Endothelial cell (in vitro differentiated cells): ENCODE measurements around the gene RBM39. TPM values are rescaled to one million over a fixed set of nuclear protein-coding genes. Genes with fewer than 3 reads are reported as not detected.
A peak's percentile ranks its signal among the peaks of the same experiment; 100 is the strongest.

Source experiments
- DNase-seq: peaks from one replicate; pipeline ENCODE4 v3.0.0; 2021; ENCODE audit warnings: low spot score
- H3K27ac Mint-ChIP-seq: one replicate; pipeline ENCODE4 v1.8.0; 2021; ENCODE audit warnings: mixed read lengths, inconsistent platforms; ENCODE audit not compliant: unreplicated experiment
- H3K27me3 Mint-ChIP-seq: one replicate; pipeline ENCODE4 v1.8.0; 2021; ENCODE audit warnings: mild to moderate bottlenecking, moderate library complexity, mixed read lengths, inconsistent platforms; ENCODE audit not compliant: unreplicated experiment
- H3K36me3 Mint-ChIP-seq: one replicate; pipeline ENCODE4 v1.8.0; 2021; ENCODE audit warnings: mild to moderate bottlenecking, low read depth, mixed read lengths, inconsistent platforms; ENCODE audit not compliant: unreplicated experiment
- H3K4me1 Mint-ChIP-seq: one replicate; pipeline ENCODE4 v1.8.0; 2021; ENCODE audit warnings: mild to moderate bottlenecking, mixed read lengths, inconsistent platforms; ENCODE audit not compliant: unreplicated experiment
- H3K4me3 Mint-ChIP-seq: one replicate; pipeline ENCODE4 v1.8.0; 2021; ENCODE audit warnings: mild to moderate bottlenecking, mixed read lengths, inconsistent platforms; ENCODE audit not compliant: unreplicated experiment
- H3K9me3 Mint-ChIP-seq: one replicate; pipeline ENCODE4 v1.8.0; 2021; ENCODE audit warnings: mixed read lengths, inconsistent platforms; ENCODE audit not compliant: unreplicated experiment
- CTCF ChIP-seq: fragments of 200-600 bp; sonication (generic); IDR thresholded peaks from one replicate; pipeline ENCODE4 v1.5.0; 2021; ENCODE audit warnings: antibody characterized with exemption; ENCODE audit not compliant: unreplicated experiment
- total RNA-seq: library from RNA; stranded (reverse); fragmentation: NEBNext Ultra II Directional; extraction: Animal tissue kit (Norgen Biotek cat#: 25700); gene quantifications from one replicate; pipeline ENCODE4 v1.2.1, GENCODE V29; 2021; ENCODE audit not compliant: unreplicated experiment

The RBM39 gene
- total RNA-seq, 1 donor from 2014 or later = 308 TPM

GRCh38 chr20:35699957-35700624 lies 42.0 kb downstream of the RBM39 start:
- Mint-ChIP-seq H3K9me3 (no peaks in the 10 kb centered on the region), H3K27ac (peak overlapping the region; percentile 93), H3K36me3 (peaks cover 31% of the 10 kb centered on the region), H3K27me3 (peaks cover 10% of the 10 kb centered on the region), H3K4me3 (peak overlapping the region; percentile 95), H3K4me1 (peaks cover 30% of the 10 kb centered on the region)
- no peak for DNase-seq
- TF ChIP-seq CTCF = no peak

- peak; percentile 27 for TF ChIP-seq CTCF
- H3K4me3 Mint-ChIP-seq = peak within 1 kb of the TSS; percentile 95
- H3K36me3 Mint-ChIP-seq = peaks cover 25% of the 10 kb centered on the region
- H3K27me3 Mint-ChIP-seq = peaks cover 10% of the 10 kb centered on the region
- DNase-seq = peak; percentile 81
- no peaks in the 10 kb centered on the region for H3K9me3 Mint-ChIP-seq
- H3K4me1 Mint-ChIP-seq = peaks cover 30% of the 10 kb centered on the region
- peak within 1 kb of the TSS; percentile 93 for H3K27ac Mint-ChIP-seq
Measured at GRCh38 chr20:35699127-35699956, 42.7 kb downstream of the RBM39 start, which contains the start of the genes NFS1 and ROMO1. NFS1 (minus strand) TSS chr20:35699352; CDS start chr20:35699288, 64 bp downstream. ROMO1 (plus strand) TSS chr20:35699405; CDS start chr20:35699633, 228 bp downstream.

DNA sequence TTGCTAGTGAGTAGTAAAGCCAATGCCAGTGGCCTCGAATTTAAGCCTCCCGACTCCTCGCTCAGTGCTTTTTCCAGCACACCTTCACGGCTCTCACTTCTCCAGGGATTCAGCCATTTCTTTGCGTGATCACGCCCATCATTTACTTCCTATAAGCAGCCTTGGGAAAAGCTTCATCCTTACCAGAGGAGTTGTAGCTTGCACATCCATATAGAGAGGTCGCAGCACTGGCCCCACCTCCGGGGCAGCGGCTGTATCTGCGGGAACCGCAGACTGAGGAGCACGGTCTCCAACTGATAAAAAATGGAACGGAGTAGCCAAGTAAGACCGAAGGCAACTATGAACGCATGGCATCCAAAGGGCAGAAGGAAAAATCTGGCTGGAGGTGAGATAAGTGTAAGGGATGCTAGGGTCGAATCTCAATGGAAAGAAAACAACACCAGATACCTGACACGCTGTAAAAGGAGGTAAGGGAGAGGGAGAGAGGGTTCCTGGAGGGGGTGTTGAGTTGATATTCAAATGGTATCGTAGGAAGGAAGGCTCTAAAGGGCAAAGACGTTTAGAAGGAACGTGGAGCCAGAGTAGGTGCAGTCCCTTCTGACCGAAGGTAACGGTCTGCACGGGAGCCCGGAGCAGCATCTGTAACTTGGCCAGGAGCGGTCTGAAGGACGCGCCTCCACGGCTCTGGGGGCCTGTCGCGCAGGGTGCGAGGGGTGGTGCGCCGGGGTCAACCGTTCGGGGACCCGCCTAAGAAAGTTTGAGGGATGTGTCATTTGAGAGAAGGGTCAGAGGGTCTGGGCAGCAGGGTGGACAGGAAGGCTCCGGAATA lies 43.5 kb downstream of the RBM39 start:
- Mint-ChIP-seq H3K4me1 (peaks cover 30% of the 10 kb centered on the region), H3K27me3 (peaks cover 10% of the 10 kb centered on the region), H3K36me3 (peaks cover 18% of the 10 kb centered on the region), H3K9me3 (no peaks in the 10 kb centered on the region), H3K4me3 (peak overlapping the region; percentile 95), H3K27ac (peak overlapping the region; percentile 71)
- peak; percentile 15 for DNase-seq
- no peak for TF ChIP-seq CTCF

DNA sequence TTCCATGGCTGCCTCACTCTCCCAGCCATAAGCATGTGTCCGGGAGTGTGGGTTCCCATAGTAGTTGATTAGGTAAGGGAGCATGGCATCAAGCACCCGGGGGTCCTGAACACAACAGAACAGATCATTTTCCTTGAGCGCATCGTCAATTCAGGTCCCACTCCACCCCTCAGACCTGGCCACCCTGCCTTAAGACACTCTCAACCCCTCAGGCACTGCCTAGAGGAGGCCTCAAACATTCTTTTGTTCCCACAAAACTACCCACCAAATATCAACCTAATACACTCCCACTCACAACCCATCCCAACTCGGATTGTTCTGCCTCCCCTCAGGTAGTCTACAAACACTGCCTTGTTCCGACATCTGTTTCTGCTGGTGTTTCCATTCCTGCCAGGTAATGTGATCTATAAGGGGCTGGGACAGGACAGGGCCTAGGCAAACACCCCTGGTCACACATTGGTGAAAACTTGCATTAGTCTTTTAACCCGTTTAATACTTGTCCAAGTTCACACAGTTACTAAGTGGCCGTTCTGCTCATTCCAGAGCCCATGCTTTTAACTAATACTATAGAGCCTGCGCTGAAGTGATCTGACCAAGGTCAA lies 44.3 kb downstream of the RBM39 start:
- peak overlapping the region; percentile 95 for H3K4me3 Mint-ChIP-seq
- H3K27ac Mint-ChIP-seq = no peak overlapping the region
- H3K27me3 Mint-ChIP-seq = peaks cover 10% of the 10 kb centered on the region
- no peak for DNase-seq
- H3K9me3 Mint-ChIP-seq = no peaks in the 10 kb centered on the region
- peaks cover 30% of the 10 kb centered on the region for H3K4me1 Mint-ChIP-seq
- TF ChIP-seq CTCF = no peak
- peaks cover 17% of the 10 kb centered on the region for H3K36me3 Mint-ChIP-seq
